ENCODE data around the gene FAM193B. TPM values are rescaled to one million over a fixed set of nuclear protein-coding genes. Genes with fewer than 3 reads are reported as not detected.
A peak's percentile ranks its signal among the peaks of the same experiment; 100 is the strongest.

Gene FAM193B
- total and polyA plus RNA-seq, 2 of the 13 experiments (the other 11 are each of a cell fraction or from before 2014, with no cell fraction given) = 21.2 to 40.9 TPM

- TF ChIP-seq SOX13 (IDR thresholded peaks at IDR 0.05) (no peak), SOX13 (CRISPR knock-in tag; conservative IDR thresholded peaks at IDR 0.05 in 1 of 2, IDR thresholded peaks at IDR 0.05 in 1 of 2) (no peak), ZNF564 (CRISPR knock-in tag; IDR thresholded peaks at IDR 0.05) (no peak), ZNF546 (CRISPR knock-in tag; conservative IDR thresholded peaks at IDR 0.05) (no peak), NRL (CRISPR knock-in tag; IDR thresholded peaks at IDR 0.05; ENCODE audit: borderline replicate concordance) (no peak), ELF3 (CRISPR knock-in tag; IDR thresholded peaks at IDR 0.05) (0 out of 2 replicates have a peak, but pooled peaks have one; percentile 15), ZFP36 (IDR thresholded peaks at IDR 0.05; ENCODE audit: borderline replicate concordance, low read depth, low read length, partially characterized antibody) (no peak), ZMAT3 (CRISPR knock-in tag; conservative IDR thresholded peaks at IDR 0.05) (no peak), SRY (CRISPR knock-in tag; IDR thresholded peaks at IDR 0.05) (no peak), SP140L (CRISPR knock-in tag; IDR thresholded peaks at IDR 0.05; ENCODE audit: borderline replicate concordance) (no peak), PBX2 (CRISPR knock-in tag; IDR thresholded peaks at IDR 0.05) (no peak), ZNF383 (CRISPR knock-in tag; IDR thresholded peaks at IDR 0.05; ENCODE audit: borderline replicate concordance) (no peak), ZNF724P (CRISPR knock-in tag; IDR thresholded peaks at IDR 0.05; ENCODE audit: borderline replicate concordance) (0 out of 2 replicates have a peak, but pooled peaks have one; percentile 31), HCFC1 (IDR thresholded peaks at IDR 0.05; ENCODE audit: low read depth, low read length) (no peak), ATF4 (CRISPR knock-in tag; IDR thresholded peaks at IDR 0.05) (0 out of 4 replicates have a peak, but pooled peaks of 1 of the 2 experiments have one; percentile 11), MTA3 (CRISPR knock-in tag; IDR thresholded peaks at IDR 0.05) (no peak), ATF7-NPFF (CRISPR knock-in tag; IDR thresholded peaks at IDR 0.05; ENCODE audit: low read depth) (no peak), ZBTB39 (CRISPR knock-in tag; IDR thresholded peaks at IDR 0.05) (no peak), MLX (CRISPR knock-in tag; IDR thresholded peaks at IDR 0.05) (no peak), ZNF317 (CRISPR knock-in tag; IDR thresholded peaks at IDR 0.05) (no peak), ZNF414 (CRISPR knock-in tag; IDR thresholded peaks at IDR 0.05) (no peak), HIVEP1 (CRISPR knock-in tag; IDR thresholded peaks at IDR 0.05) (no peak), FOXA3 (CRISPR knock-in tag; IDR thresholded peaks at IDR 0.05) (no peak; the same call in 1 of the 2 replicates), KMT2A (CRISPR knock-in tag; IDR thresholded peaks at IDR 0.05) (no peak), ATF3 (CRISPR knock-in tag; IDR thresholded peaks at IDR 0.05) (no peak), ZNF530 (CRISPR knock-in tag; IDR thresholded peaks at IDR 0.05; ENCODE audit: low read depth) (no peak)
These were observed 56.9 kb downstream of the FAM193B start, which contains the start of gene PDLIM7 (continued) for GRCh38 chr5:177497292-177498012.
